ENCODE measurements around the gene SIRT5. TPM values are rescaled to one million over a fixed set of nuclear protein-coding genes. Genes with fewer than 3 reads are reported as not detected.

The SIRT5 gene
- polyA plus RNA-seq, 1 donor (not counting 4 experiments of a cell fraction or from before 2014, with no cell fraction given), result 9.1 TPM

GRCh38 chr6:13573669-13574110 lies 711 bp upstream of the SIRT5 start:
- H3K27ac ChIP-seq (ENCODE audit: control insufficient read depth, insufficient read depth, low read length), result peak overlapping the region; percentile 92
- H3K79me2 ChIP-seq (ENCODE audit: control insufficient read depth, insufficient read depth, low read length), result no peaks in the 10 kb centered on the region
- H3K9me1 ChIP-seq (ENCODE audit: control insufficient read depth, extremely low read depth, insufficient read depth, low read length), result no peaks in the 10 kb centered on the region
- H3K4me1 ChIP-seq (ENCODE audit: control insufficient read depth, extremely low read depth, insufficient read depth, low read length), result peaks cover 8% of the 10 kb centered on the region
- no peak for TF ChIP-seq EZH2 (IDR thresholded peaks at IDR 0.05; ENCODE audit: low read length)
- no peak for TF ChIP-seq CTCF (optimal IDR thresholded peaks at IDR 0.05 in 1 of 3, IDR thresholded peaks at IDR 0.05 in 1 of 3, conservative IDR thresholded peaks at IDR 0.05 in 1 of 3; ENCODE audit: extremely low read depth in 1 of 3, insufficient read depth in 2 of 3, low read length in 3 of 3)
- DNase-seq (ENCODE audit: low read depth, low spot score) (no peak), FAIRE-seq (peak; percentile 9)
- dilution Hi-C loops (cut with MboI; ENCODE audit: extremely low pct_ligation_motif_present, low sequenced_read_pairs), result no loop called here
- peak overlapping the region; percentile 68 to 87 (median 71) for H3K4me3 ChIP-seq (ENCODE audit: control insufficient read depth in 2 of 3, extremely low read depth in 1 of 3, insufficient read depth in 2 of 3, low read depth in 1 of 3, low read length in 3 of 3)
- no peaks in the 10 kb centered on the region for H4K20me1 ChIP-seq (ENCODE audit: control insufficient read depth, extremely low read depth, insufficient read depth, low read length)
- H3K4me2 ChIP-seq (ENCODE audit: control insufficient read depth, extremely low read depth, insufficient read depth, low read depth, low read length), result peak overlapping the region; percentile 81
- no peaks in the 10 kb centered on the region for H3K36me3 ChIP-seq (ENCODE audit: control insufficient read depth in 2 of 2, extremely low read depth in 1 of 2, insufficient read depth in 2 of 2, low read length in 2 of 2)
- H3K27me3 ChIP-seq (ENCODE audit: control insufficient read depth, extremely low read depth, insufficient read depth, low read length), result no peaks in the 10 kb centered on the region
- no peaks in the 10 kb centered on the region for H3K9me3 ChIP-seq (ENCODE audit: control insufficient read depth, low read depth, low read length)
- H3K9ac ChIP-seq (ENCODE audit: control insufficient read depth, extremely low read depth, insufficient read depth, low read length), result peak overlapping the region; percentile 93
- peak overlapping the region; percentile 88 for H2AFZ ChIP-seq (ENCODE audit: control insufficient read depth, low read length)

- peak overlapping the region; percentile 92 for H3K27ac ChIP-seq (ENCODE audit: control insufficient read depth, insufficient read depth, low read length)
- H3K36me3 ChIP-seq (ENCODE audit: control insufficient read depth in 2 of 2, extremely low read depth in 1 of 2, insufficient read depth in 2 of 2, low read length in 2 of 2), result peaks cover 0 to 1% of the 10 kb centered on the region in 2 experiments
- H3K9me3 ChIP-seq (ENCODE audit: control insufficient read depth, low read depth, low read length), result no peaks in the 10 kb centered on the region
- dilution Hi-C loops (cut with MboI; ENCODE audit: extremely low pct_ligation_motif_present, low sequenced_read_pairs), result no loop called here
- H3K9me1 ChIP-seq (ENCODE audit: control insufficient read depth, extremely low read depth, insufficient read depth, low read length), result no peaks in the 10 kb centered on the region
- H3K9ac ChIP-seq (ENCODE audit: control insufficient read depth, extremely low read depth, insufficient read depth, low read length), result peak overlapping the region; percentile 93
- H4K20me1 ChIP-seq (ENCODE audit: control insufficient read depth, extremely low read depth, insufficient read depth, low read length), result no peaks in the 10 kb centered on the region
- FAIRE-seq (peak; percentile 5), DNase-seq (ENCODE audit: low read depth, low spot score) (peak; percentile 81)
- H3K4me2 ChIP-seq (ENCODE audit: control insufficient read depth, extremely low read depth, insufficient read depth, low read depth, low read length), result peak overlapping the region; percentile 83
- H3K4me1 ChIP-seq (ENCODE audit: control insufficient read depth, extremely low read depth, insufficient read depth, low read length), result peaks cover 8% of the 10 kb centered on the region
- TF ChIP-seq CTCF (optimal IDR thresholded peaks at IDR 0.05 in 1 of 3, IDR thresholded peaks at IDR 0.05 in 1 of 3, conservative IDR thresholded peaks at IDR 0.05 in 1 of 3; ENCODE audit: extremely low read depth in 1 of 3, insufficient read depth in 2 of 3, low read length in 3 of 3) (peak; percentile 16 to 49 (median 48)), EZH2 (IDR thresholded peaks at IDR 0.05; ENCODE audit: low read length) (no peak)
- H3K4me3 ChIP-seq (ENCODE audit: control insufficient read depth in 2 of 3, extremely low read depth in 1 of 3, insufficient read depth in 2 of 3, low read depth in 1 of 3, low read length in 3 of 3), result peak overlapping the region; percentile 68 to 87 (median 71)
- H3K27me3 ChIP-seq (ENCODE audit: control insufficient read depth, extremely low read depth, insufficient read depth, low read length), result no peaks in the 10 kb centered on the region
- peak overlapping the region; percentile 29 for H2AFZ ChIP-seq (ENCODE audit: control insufficient read depth, low read length)
- H3K79me2 ChIP-seq (ENCODE audit: control insufficient read depth, insufficient read depth, low read length), result no peaks in the 10 kb centered on the region
Observed at GRCh38 chr6:13574149-13574570, 241 bp upstream of the SIRT5 start.
